ENCODE data around the gene GRIA2.

The GRIA2 gene

GRCh38 chr4:157320092-157320491 is 99.6 kb downstream of the GRIA2 start:
- TF ChIP-seq CTCF (IDR thresholded peaks at IDR 0.05), result no peak

GRCh38 chr4:157327666-157328065 is 107.1 kb downstream of the GRIA2 start:
- no peak for TF ChIP-seq CTCF (IDR thresholded peaks at IDR 0.05)

GRCh38 chr4:157357887-157358286 is 137.4 kb downstream of the GRIA2 start:
- no peak for TF ChIP-seq CTCF (IDR thresholded peaks at IDR 0.05)

GRCh38 chr4:157358439-157358838 is 137.9 kb downstream of the GRIA2 start:
- TF ChIP-seq CTCF (IDR thresholded peaks at IDR 0.05), result no peak

GRCh38 chr4:157358851-157359250 is 138.3 kb downstream of the GRIA2 start:
- TF ChIP-seq CTCF (IDR thresholded peaks at IDR 0.05), result no peak

GRCh38 chr4:157363360-157363759 is 142.8 kb downstream of the GRIA2 start:
- no peak for TF ChIP-seq CTCF (IDR thresholded peaks at IDR 0.05)

GRCh38 chr4:157372154-157372553 is 151.6 kb downstream of the GRIA2 start:
- TF ChIP-seq CTCF (IDR thresholded peaks at IDR 0.05), result no peak

- TF ChIP-seq CTCF (IDR thresholded peaks at IDR 0.05), result no peak
Observed at GRCh38 chr4:157372567-157372966, 152.0 kb downstream of the GRIA2 start.
